SK-N-SH treated with all-trans-retinoic acid at 6 μM for 48 hours (cell line): Measurements from ENCODE around the gene MIER3.

ENCODE experiments used
- BACH2 ChIP-seq: fragments of 250-450 bp; sonication (Bioruptor Pico); IDR thresholded peaks from 2 replicates; pipeline ENCODE4 v1.9.0; 2021; ENCODE audit warnings: mild to moderate bottlenecking, borderline replicate concordance
- ZFP3 ChIP-seq: fragments of 250-450 bp; sonication (Bioruptor Pico); IDR thresholded peaks from 2 replicates; pipeline ENCODE4 v1.5.0; 2020; ENCODE audit warnings: mild to moderate bottlenecking, moderate library complexity
- ZFP30 ChIP-seq: fragments of 450-650 bp; formaldehyde crosslinking; IDR thresholded peaks from 2 replicates; pipeline ENCODE4 v1.5.0; 2022; ENCODE audit warnings: mild to moderate bottlenecking, moderate library complexity
- TF ChIP-seq, protein P1 (sequence below): fragments of 250-450 bp; sonication (Bioruptor Pico); IDR thresholded peaks from 2 replicates; pipeline ENCODE4 v1.5.1; 2020; ENCODE audit warnings: low read depth, mild to moderate bottlenecking, moderate library complexity
- TF ChIP-seq, protein P2 (sequence below): fragments of 250-450 bp; sonication (Bioruptor Pico); IDR thresholded peaks from 2 replicates; pipeline ENCODE4 v1.8.0; 2021; ENCODE audit warnings: low read depth, mild to moderate bottlenecking, moderate library complexity, borderline replicate concordance

DNA sequence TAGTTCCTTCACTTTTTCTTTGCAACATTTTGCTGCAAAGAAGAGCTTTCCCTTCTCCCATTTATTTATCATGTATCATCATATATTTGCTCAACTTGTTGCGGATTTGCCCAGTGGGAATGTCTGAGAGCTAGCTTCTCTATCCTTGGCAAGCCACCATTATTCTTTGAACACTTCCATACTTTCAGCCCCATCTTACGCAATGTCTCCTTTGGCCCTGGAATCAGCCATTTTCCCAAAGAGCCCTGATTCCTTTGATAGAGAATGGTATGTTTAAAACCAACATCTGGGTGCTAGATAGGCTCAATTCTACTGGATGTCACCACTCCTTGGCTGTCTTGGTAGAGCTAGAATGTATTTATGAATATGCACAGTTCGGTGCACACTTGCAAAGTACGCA is 55.2 kb downstream of the MIER3 start:
- TF ChIP-seq ZFP30 (CRISPR knock-in tag) (no peak), BACH2 (no peak), ZFP3 (CRISPR knock-in tag) (no peak)
- TF ChIP-seq, protein P1, sequence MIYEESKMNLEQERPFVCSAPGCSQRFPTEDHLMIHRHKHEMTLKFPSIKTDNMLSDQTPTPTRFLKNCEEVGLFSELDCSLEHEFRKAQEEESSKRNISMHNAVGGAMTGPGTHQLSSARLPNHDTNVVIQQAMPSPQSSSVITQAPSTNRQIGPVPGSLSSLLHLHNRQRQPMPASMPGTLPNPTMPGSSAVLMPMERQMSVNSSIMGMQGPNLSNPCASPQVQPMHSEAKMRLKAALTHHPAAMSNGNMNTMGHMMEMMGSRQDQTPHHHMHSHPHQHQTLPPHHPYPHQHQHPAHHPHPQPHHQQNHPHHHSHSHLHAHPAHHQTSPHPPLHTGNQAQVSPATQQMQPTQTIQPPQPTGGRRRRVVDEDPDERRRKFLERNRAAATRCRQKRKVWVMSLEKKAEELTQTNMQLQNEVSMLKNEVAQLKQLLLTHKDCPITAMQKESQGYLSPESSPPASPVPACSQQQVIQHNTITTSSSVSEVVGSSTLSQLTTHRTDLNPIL (CRISPR knock-in tag) = no peak
- TF ChIP-seq, protein P2, sequence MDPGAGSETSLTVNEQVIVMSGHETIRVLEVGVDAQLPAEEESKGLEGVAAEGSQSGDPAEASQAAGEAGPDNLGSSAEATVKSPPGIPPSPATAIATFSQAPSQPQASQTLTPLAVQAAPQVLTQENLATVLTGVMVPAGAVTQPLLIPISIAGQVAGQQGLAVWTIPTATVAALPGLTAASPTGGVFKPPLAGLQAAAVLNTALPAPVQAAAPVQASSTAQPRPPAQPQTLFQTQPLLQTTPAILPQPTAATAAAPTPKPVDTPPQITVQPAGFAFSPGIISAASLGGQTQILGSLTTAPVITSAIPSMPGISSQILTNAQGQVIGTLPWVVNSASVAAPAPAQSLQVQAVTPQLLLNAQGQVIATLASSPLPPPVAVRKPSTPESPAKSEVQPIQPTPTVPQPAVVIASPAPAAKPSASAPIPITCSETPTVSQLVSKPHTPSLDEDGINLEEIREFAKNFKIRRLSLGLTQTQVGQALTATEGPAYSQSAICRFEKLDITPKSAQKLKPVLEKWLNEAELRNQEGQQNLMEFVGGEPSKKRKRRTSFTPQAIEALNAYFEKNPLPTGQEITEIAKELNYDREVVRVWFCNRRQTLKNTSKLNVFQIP (CRISPR knock-in tag) = no peak
